Endodermal cell (in vitro differentiated cells): ENCODE measurements around the gene OPCML. TPM values are rescaled to one million over a fixed set of nuclear protein-coding genes. Genes with fewer than 3 reads are reported as not detected.

ENCODE experiments used
- DNase-seq: peaks from one replicate; pipeline ENCODE4 v3.0.0-alpha.2; 2017
- H3K27ac ChIP-seq: 2 replicates; pipeline ENCODE4 v1.5.1; 2013; ENCODE audit warnings: mild to moderate bottlenecking, low read depth, low read length, moderate library complexity
- H3K27me3 ChIP-seq: 2 replicates; pipeline ENCODE4 v1.6.1; 2013; ENCODE audit warnings: mild to moderate bottlenecking, low read length, moderate library complexity; ENCODE audit not compliant: insufficient read depth, control insufficient read depth, poor library complexity, severe bottlenecking
- H3K36me3 ChIP-seq: 2 replicates; pipeline ENCODE4 v1.7.0; 2013; ENCODE audit warnings: mild to moderate bottlenecking, low read length, moderate library complexity; ENCODE audit not compliant: control insufficient read depth, insufficient read depth
- H3K4me1 ChIP-seq: one replicate; pipeline ENCODE4 v1.7.0; 2013; ENCODE audit warnings: low read length; ENCODE audit not compliant: control insufficient read depth, insufficient read depth
- H3K4me3 ChIP-seq: 2 replicates; pipeline ENCODE4 v1.5.1; 2013; ENCODE audit warnings: mild to moderate bottlenecking, low read length, moderate library complexity
- H3K9ac ChIP-seq: 2 replicates; pipeline ENCODE4 v1.6.1; 2013; ENCODE audit warnings: mild to moderate bottlenecking, low read length, moderate library complexity; ENCODE audit not compliant: poor library complexity, severe bottlenecking; ENCODE audit errors: extremely low read depth
- H3K9me3 ChIP-seq: 2 replicates; pipeline ENCODE4 v1.6.1; 2013; ENCODE audit warnings: mild to moderate bottlenecking, low read length, moderate library complexity; ENCODE audit not compliant: control insufficient read depth
- H3K27ac Mint-ChIP-seq: 2 replicates; pipeline ENCODE4 v1.8.0; 2020; ENCODE audit warnings: mixed read lengths
- H3K27me3 Mint-ChIP-seq: 2 replicates; pipeline ENCODE4 v1.8.0; 2021; ENCODE audit warnings: mild to moderate bottlenecking, mixed read lengths; ENCODE audit not compliant: insufficient read depth
- H3K36me3 Mint-ChIP-seq: 2 replicates; pipeline ENCODE4 v1.8.0; 2020; ENCODE audit warnings: low read depth, mixed read lengths
- H3K4me1 Mint-ChIP-seq: 2 replicates; pipeline ENCODE4 v1.8.0; 2020; ENCODE audit warnings: mixed read lengths
- H3K4me3 Mint-ChIP-seq: 2 replicates; pipeline ENCODE4 v1.8.0; 2020; ENCODE audit warnings: mild to moderate bottlenecking, moderate library complexity, mixed read lengths
- H3K9me3 Mint-ChIP-seq: 2 replicates; pipeline ENCODE4 v1.8.0; 2020; ENCODE audit warnings: mild to moderate bottlenecking, mixed read lengths
- CTCF ChIP-seq: fragments of 200-600 bp; sonication (generic); conservative IDR thresholded peaks from 2 replicates; pipeline ENCODE4 v1.5.0; 2021; ENCODE audit warnings: antibody characterized with exemption, mild to moderate bottlenecking
- WGBS, 2 experiments: methylation state at CpG; one replicate each; pipeline versions ENCODE4 v1.1.5 to v1.1.7; 2013; ENCODE audit warnings: missing lambda C conversion rate in 2 of 2, mixed read lengths in 1 of 2; ENCODE audit not compliant: insufficient coverage in 1 of 2, insufficient read length in 1 of 2; 5-methylcytosine and 5-hydroxymethylcytosine counted together
- total RNA-seq, 2 donors: library from RNA; stranded (reverse); fragmentation: NEBNext Ultra II Directional in 1 of 2; extraction: Animal tissue kit (Norgen Biotek cat#: 25700) in 1 of 2; gene quantifications; 2 replicates in 1 of 2; 3 replicates in 1 of 2; pipeline ENCODE4 v1.2.1, GENCODE V29; 2021

The OPCML gene
- total RNA-seq, 2 donors from 2014 or later: 0.49 to 0.86 TPM

- no peak for DNase-seq
- no peaks in the 10 kb centered on the region for H3K9me3 ChIP-seq
- no peak for TF ChIP-seq CTCF
- H3K9me3 Mint-ChIP-seq: no peaks in the 10 kb centered on the region
- H3K27me3 ChIP-seq: peaks cover 41% of the 10 kb centered on the region
- H3K27ac Mint-ChIP-seq: no peak overlapping the region
- no peak overlapping the region for H3K9ac ChIP-seq
- H3K27ac ChIP-seq: no peak overlapping the region
- H3K4me3 ChIP-seq: no peak overlapping the region
- no peaks in the 10 kb centered on the region for H3K36me3 ChIP-seq
- peaks cover 65% of the 10 kb centered on the region for H3K27me3 Mint-ChIP-seq
- H3K4me1 Mint-ChIP-seq: no peaks in the 10 kb centered on the region
- 60% methylated on average over 5 of the region's 5 CpGs; no CpG with 5 or more reads in 1 of the 2 experiments for WGBS, 2 experiments
- H3K36me3 Mint-ChIP-seq: no peaks in the 10 kb centered on the region
- no peak overlapping the region for H3K4me3 Mint-ChIP-seq
- peaks cover 5% of the 10 kb centered on the region for H3K4me1 ChIP-seq
Observed at GRCh38 chr11:132999031-132999430, 533.3 kb downstream of the OPCML start.

GRCh38 chr11:132997396-132997795 is 534.9 kb downstream of the OPCML start:
- WGBS, 2 experiments: 82 to 90% methylated on average over 2 to 4 of the region's 5 CpGs

GRCh38 chr11:132994966-132995365 is 537.3 kb downstream of the OPCML start:
- H3K9me3 Mint-ChIP-seq: no peaks in the 10 kb centered on the region
- H3K27me3 Mint-ChIP-seq: peaks cover 83% of the 10 kb centered on the region
- Histone ChIP-seq H3K4me3 (no peak overlapping the region), H3K36me3 (no peaks in the 10 kb centered on the region), H3K9ac (no peak overlapping the region), H3K27me3 (peaks cover 79% of the 10 kb centered on the region), H3K27ac (no peak overlapping the region), H3K9me3 (no peaks in the 10 kb centered on the region), H3K4me1 (peaks cover 5% of the 10 kb centered on the region)
- DNase-seq: no peak
- H3K4me1 Mint-ChIP-seq: peaks cover 2% of the 10 kb centered on the region
- H3K4me3 Mint-ChIP-seq: no peak overlapping the region
- no peaks in the 10 kb centered on the region for H3K36me3 Mint-ChIP-seq
- no peak for TF ChIP-seq CTCF
- WGBS, 2 experiments: 96 to 98% methylated on average over 4 to 6 of the region's 6 CpGs
- no peak overlapping the region for H3K27ac Mint-ChIP-seq

More at GRCh38 chr11:132997396-132997795, 534.9 kb downstream of the OPCML start:
- Mint-ChIP-seq H3K4me1 (peaks cover 2% of the 10 kb centered on the region), H3K9me3 (no peaks in the 10 kb centered on the region), H3K36me3 (no peaks in the 10 kb centered on the region), H3K4me3 (no peak overlapping the region), H3K27ac (no peak overlapping the region), H3K27me3 (peaks cover 73% of the 10 kb centered on the region)
- H3K27ac ChIP-seq: no peak overlapping the region
- H3K36me3 ChIP-seq: no peaks in the 10 kb centered on the region
- H3K9ac ChIP-seq: no peak overlapping the region
- no peak overlapping the region for H3K4me3 ChIP-seq
- TF ChIP-seq CTCF: no peak
- no peak for DNase-seq
- H3K9me3 ChIP-seq: no peaks in the 10 kb centered on the region
- H3K27me3 ChIP-seq: peaks cover 58% of the 10 kb centered on the region
- peaks cover 5% of the 10 kb centered on the region for H3K4me1 ChIP-seq
